Fibroblast of mammary gland (primary cell): ENCODE data around the gene AATK.
A peak's percentile ranks its signal among the peaks of the same experiment; 100 is the strongest.

Experiments
- DNase-seq: peaks from one replicate; pipeline ENCODE4 v3.0.0-alpha.2; 2010; ENCODE audit warnings: low read depth
- H3K4me3 ChIP-seq: 2 replicates; pipeline ENCODE4 v1.5.1; 2011; ENCODE audit warnings: low read depth, mild to moderate bottlenecking, low read length, moderate library complexity; ENCODE audit not compliant: control insufficient read depth
- CTCF ChIP-seq: conservative IDR thresholded peaks from 2 replicates; pipeline ENCODE4 v1.5.1; 2011; ENCODE audit warnings: low read depth, low read length, inconsistent platforms; ENCODE audit not compliant: control insufficient read depth, insufficient read depth

AATK gene

DNA sequence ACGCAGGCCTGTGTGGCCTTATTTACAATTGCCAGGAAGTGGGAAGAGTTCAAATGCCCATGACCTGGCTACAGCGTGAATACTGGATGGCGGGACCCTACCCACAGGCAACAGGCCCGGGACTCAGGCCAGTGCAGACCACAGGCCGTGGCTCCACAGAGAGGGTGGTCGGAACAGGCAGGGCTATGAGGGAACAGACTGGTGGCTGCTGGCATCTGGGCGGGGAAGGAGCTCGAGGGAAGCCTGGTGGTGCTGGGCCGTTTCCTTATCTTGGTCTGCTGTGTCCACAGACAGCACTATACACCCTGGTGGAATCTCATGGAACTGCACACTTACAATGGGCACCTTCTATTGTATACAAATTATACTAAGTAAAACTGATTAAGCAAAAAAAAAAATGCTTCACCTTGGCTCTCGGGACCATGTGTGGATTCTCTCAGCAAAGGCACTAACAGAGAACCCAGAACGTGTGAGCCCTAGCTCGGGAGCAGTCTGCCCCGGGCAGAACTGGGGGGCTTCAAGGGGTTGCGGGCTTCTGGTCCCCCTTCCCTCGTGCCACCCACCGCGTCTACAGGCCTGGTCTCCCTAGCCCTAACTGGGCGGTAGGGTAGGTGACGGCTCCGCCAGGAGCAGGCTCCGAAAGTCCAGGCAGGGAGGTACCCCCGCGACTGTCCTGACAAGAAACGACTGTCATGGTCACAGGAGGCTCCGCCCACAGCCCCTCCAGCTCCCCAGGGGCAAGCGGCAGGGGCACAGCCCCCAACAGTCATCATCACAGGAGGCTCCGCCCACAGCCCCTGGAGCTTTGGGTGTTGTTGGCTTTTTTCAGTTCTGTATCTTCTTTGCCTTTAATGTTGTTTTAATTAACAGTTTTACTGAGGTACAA lies 34.9 kb upstream of the AATK start:
- H3K4me3 ChIP-seq: no peak overlapping the region
- peak; percentile 70 for DNase-seq
- peak; percentile 57 for TF ChIP-seq CTCF

GRCh38 chr17:81200201-81200600 lies 34.2 kb upstream of the AATK start:
- TF ChIP-seq CTCF: no peak
- H3K4me3 ChIP-seq: no peak overlapping the region
- no peak for DNase-seq

- no peak for TF ChIP-seq CTCF
- H3K4me3 ChIP-seq: no peak overlapping the region
- no peak for DNase-seq
Measured at GRCh38 chr17:81199482-81199830, 33.4 kb upstream of the AATK start.

- no peak overlapping the region for H3K4me3 ChIP-seq
- DNase-seq: no peak
- TF ChIP-seq CTCF: no peak
Measured at GRCh38 chr17:81198826-81199481, 32.9 kb upstream of the AATK start.

- H3K4me3 ChIP-seq: no peak overlapping the region
- TF ChIP-seq CTCF: no peak
- DNase-seq: no peak
Measured at GRCh38 chr17:81197831-81198490, 31.9 kb upstream of the AATK start.

GRCh38 chr17:81197409-81197795 lies 31.4 kb upstream of the AATK start:
- no peak overlapping the region for H3K4me3 ChIP-seq
- no peak for TF ChIP-seq CTCF
- DNase-seq: no peak
